ENCODE data around the gene ZSCAN20. TPM values are rescaled to one million over a fixed set of nuclear protein-coding genes. Genes with fewer than 3 reads are reported as not detected.

ZSCAN20 gene
- polyA plus RNA-seq (2012; ENCODE audit: low read depth, missing spikeins), result 0.90 TPM

- DNase-seq (ENCODE audit: insufficient read length, low spot score) (peak; percentile 65), FAIRE-seq (peak; percentile 91)
- TF ChIP-seq PAX5 (IDR thresholded peaks at IDR 0.05; ENCODE audit: insufficient read depth, low read length, severe bottlenecking) (no peak), SPI1 (IDR thresholded peaks at IDR 0.05; ENCODE audit: low read depth, low read length) (peak; percentile 63), POLR2AphosphoS5 (IDR thresholded peaks at IDR 0.05; ENCODE audit: low read depth, low read length) (no peak), POU2F2 (IDR thresholded peaks at IDR 0.05; ENCODE audit: low read depth, low read length) (no peak), TAF1 (IDR thresholded peaks at IDR 0.05; ENCODE audit: low read depth, low read length) (no peak)
These were observed at the start of gene ZSCAN20 for GRCh38 chr1:33472269-33472980. Gene ZSCAN20, plus strand, starts transcription at chr1:33472645. Its CDS starts 6,644 bp downstream, at chr1:33479289.

DNA sequence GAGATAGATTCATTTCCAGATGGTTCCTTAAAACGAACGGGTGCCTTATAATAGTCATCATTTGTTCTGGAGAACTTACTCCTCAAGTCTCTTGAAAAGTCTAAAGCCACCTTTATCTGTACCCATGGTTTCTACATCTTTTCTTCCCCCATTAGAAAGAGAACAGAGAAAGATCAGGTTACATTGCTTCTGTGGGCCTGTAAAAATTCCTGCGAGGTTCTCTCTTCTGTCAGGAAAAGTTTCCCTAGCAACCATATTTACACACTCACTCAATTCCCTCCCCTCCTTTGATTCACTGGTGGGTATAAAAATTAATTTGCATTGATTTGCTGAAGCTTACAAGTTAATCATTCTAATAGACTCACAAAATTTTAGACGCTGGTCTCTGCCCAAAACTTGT, 48.2 kb upstream of the ZSCAN20 start:
- TF ChIP-seq SPI1 (IDR thresholded peaks at IDR 0.05; ENCODE audit: low read depth, low read length), result no peak
- TF ChIP-seq POLR2AphosphoS5 (IDR thresholded peaks at IDR 0.05; ENCODE audit: low read depth, low read length), result no peak
- TF ChIP-seq POU2F2 (IDR thresholded peaks at IDR 0.05; ENCODE audit: low read depth, low read length), result no peak
- TF ChIP-seq POLR2A (IDR thresholded peaks at IDR 0.05; ENCODE audit: low read depth, low read length), result no peak
- TF ChIP-seq TAF1 (IDR thresholded peaks at IDR 0.05; ENCODE audit: low read depth, low read length), result no peak
- TF ChIP-seq PAX5 (IDR thresholded peaks at IDR 0.05; ENCODE audit: insufficient read depth, low read length, severe bottlenecking), result no peak
- no peak for DNase-seq (ENCODE audit: insufficient read length, low spot score)
- FAIRE-seq, result no peak

DNA sequence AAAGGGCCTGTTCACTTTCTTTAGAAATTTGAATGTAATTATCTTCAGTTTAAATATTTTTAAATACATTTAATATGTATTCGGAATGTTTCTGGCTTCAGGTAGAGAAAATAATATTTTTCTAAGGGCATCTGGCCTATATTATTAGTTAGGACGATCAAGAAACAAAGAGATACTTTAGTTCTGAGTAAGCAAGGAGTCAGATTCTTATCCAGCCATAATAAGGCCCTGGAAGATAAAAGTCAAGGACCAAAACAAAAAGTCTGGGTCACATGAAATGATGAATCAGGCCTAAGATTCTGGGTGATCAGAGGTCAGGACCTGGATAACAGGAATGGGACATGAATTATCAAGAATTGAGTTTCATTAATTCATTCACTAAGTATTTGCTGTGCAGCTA, 47.8 kb upstream of the ZSCAN20 start:
- no peak for FAIRE-seq
- no peak for DNase-seq (ENCODE audit: insufficient read length, low spot score)
- TF ChIP-seq POLR2AphosphoS5 (IDR thresholded peaks at IDR 0.05; ENCODE audit: low read depth, low read length) (no peak), TAF1 (IDR thresholded peaks at IDR 0.05; ENCODE audit: low read depth, low read length) (no peak)

DNA sequence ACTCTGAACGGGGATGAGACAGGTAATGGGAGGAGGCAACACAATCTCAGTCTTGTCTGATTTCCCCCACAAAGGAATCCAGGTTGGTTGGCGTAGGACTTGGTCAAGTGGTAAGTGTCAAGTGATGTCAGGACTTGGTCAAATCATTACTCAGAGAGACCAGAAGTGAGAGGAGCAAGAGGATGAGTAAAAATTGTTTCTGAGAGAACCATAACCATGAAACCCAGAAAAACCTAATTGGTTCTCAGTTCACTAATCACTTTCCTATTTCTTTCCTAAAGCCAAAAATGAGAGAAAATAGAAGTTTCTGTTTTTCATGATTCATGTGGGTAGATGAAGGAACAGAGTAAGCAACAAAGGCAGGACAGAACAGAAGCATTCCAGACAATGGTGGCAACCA, 46.5 kb upstream of the ZSCAN20 start:
- TF ChIP-seq PAX5 (IDR thresholded peaks at IDR 0.05; ENCODE audit: insufficient read depth, low read length, severe bottlenecking), result no peak
- TF ChIP-seq POLR2A (IDR thresholded peaks at IDR 0.05; ENCODE audit: low read depth, low read length), result no peak
- no peak for TF ChIP-seq POLR2AphosphoS5 (IDR thresholded peaks at IDR 0.05; ENCODE audit: low read depth, low read length)
- TF ChIP-seq SPI1 (IDR thresholded peaks at IDR 0.05; ENCODE audit: low read depth, low read length), result peak; percentile 28; the same call in 1 of the 2 replicates
- TF ChIP-seq POU2F2 (IDR thresholded peaks at IDR 0.05; ENCODE audit: low read depth, low read length), result no peak
- DNase-seq (ENCODE audit: insufficient read length, low spot score), result peak; percentile 17
- no peak for FAIRE-seq

DNA sequence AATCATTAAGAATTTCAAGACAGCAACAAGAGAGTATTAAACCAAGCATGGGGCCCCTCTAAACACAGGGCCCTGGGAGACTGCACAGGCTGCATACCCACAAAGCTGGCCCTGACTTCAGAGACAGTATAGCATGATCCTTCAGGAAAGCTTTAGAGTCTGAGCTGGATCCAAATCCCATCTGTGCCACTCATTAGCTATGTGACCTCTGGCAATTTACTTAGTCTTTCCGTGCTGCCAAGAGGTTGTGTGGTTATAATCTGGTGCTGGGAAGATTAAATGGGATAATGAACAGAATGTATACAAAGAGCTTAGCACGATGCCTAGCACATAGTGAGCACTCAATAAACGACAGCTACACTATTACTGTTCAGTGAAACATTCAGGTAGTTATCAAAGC, 45.5 kb upstream of the ZSCAN20 start:
- no peak for FAIRE-seq
- no peak for TF ChIP-seq TAF1 (IDR thresholded peaks at IDR 0.05; ENCODE audit: low read depth, low read length)
- no peak for TF ChIP-seq POLR2A (IDR thresholded peaks at IDR 0.05; ENCODE audit: low read depth, low read length)
- TF ChIP-seq POU2F2 (IDR thresholded peaks at IDR 0.05; ENCODE audit: low read depth, low read length), result no peak
- no peak for TF ChIP-seq POLR2AphosphoS5 (IDR thresholded peaks at IDR 0.05; ENCODE audit: low read depth, low read length)
- no peak for TF ChIP-seq SPI1 (IDR thresholded peaks at IDR 0.05; ENCODE audit: low read depth, low read length)
- no peak for TF ChIP-seq PAX5 (IDR thresholded peaks at IDR 0.05; ENCODE audit: insufficient read depth, low read length, severe bottlenecking)
- DNase-seq (ENCODE audit: insufficient read length, low spot score), result no peak

GRCh38 chr1:33428661-33429060, 43.8 kb upstream of the ZSCAN20 start:
- FAIRE-seq (no peak), DNase-seq (ENCODE audit: insufficient read length, low spot score) (no peak)
- no peak for TF ChIP-seq SPI1 (IDR thresholded peaks at IDR 0.05; ENCODE audit: low read depth, low read length)
- TF ChIP-seq POLR2AphosphoS5 (IDR thresholded peaks at IDR 0.05; ENCODE audit: low read depth, low read length), result no peak
- no peak for TF ChIP-seq POU2F2 (IDR thresholded peaks at IDR 0.05; ENCODE audit: low read depth, low read length)
- TF ChIP-seq PAX5 (IDR thresholded peaks at IDR 0.05; ENCODE audit: insufficient read depth, low read length, severe bottlenecking), result no peak
- TF ChIP-seq POLR2A (IDR thresholded peaks at IDR 0.05; ENCODE audit: low read depth, low read length), result no peak
- no peak for TF ChIP-seq TAF1 (IDR thresholded peaks at IDR 0.05; ENCODE audit: low read depth, low read length)

DNA sequence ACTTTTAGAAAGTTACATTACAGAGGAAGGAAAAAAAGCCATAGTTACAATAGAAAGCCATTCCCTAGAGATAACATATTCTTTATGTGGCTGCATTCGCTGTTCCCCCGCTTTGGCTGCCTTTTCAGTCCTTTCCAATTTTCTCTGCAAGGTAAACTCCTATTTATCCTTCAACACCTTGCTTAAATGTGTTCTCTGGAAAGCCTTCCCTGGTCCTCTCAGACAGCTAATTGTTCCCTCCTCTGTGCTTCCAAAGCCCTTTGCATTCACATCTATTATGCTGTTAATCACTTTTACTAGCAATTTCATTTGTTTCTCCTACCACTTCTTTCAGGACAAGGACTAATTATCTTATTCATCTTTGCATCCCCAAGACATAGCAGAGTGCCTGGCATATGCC, 43.1 kb upstream of the ZSCAN20 start:
- FAIRE-seq (no peak), DNase-seq (ENCODE audit: insufficient read length, low spot score) (no peak)
- no peak for TF ChIP-seq TAF1 (IDR thresholded peaks at IDR 0.05; ENCODE audit: low read depth, low read length)
- TF ChIP-seq POU2F2 (IDR thresholded peaks at IDR 0.05; ENCODE audit: low read depth, low read length), result no peak
- no peak for TF ChIP-seq POLR2AphosphoS5 (IDR thresholded peaks at IDR 0.05; ENCODE audit: low read depth, low read length)
- TF ChIP-seq POLR2A (IDR thresholded peaks at IDR 0.05; ENCODE audit: low read depth, low read length), result no peak
- no peak for TF ChIP-seq SPI1 (IDR thresholded peaks at IDR 0.05; ENCODE audit: low read depth, low read length)
- no peak for TF ChIP-seq PAX5 (IDR thresholded peaks at IDR 0.05; ENCODE audit: insufficient read depth, low read length, severe bottlenecking)

DNA sequence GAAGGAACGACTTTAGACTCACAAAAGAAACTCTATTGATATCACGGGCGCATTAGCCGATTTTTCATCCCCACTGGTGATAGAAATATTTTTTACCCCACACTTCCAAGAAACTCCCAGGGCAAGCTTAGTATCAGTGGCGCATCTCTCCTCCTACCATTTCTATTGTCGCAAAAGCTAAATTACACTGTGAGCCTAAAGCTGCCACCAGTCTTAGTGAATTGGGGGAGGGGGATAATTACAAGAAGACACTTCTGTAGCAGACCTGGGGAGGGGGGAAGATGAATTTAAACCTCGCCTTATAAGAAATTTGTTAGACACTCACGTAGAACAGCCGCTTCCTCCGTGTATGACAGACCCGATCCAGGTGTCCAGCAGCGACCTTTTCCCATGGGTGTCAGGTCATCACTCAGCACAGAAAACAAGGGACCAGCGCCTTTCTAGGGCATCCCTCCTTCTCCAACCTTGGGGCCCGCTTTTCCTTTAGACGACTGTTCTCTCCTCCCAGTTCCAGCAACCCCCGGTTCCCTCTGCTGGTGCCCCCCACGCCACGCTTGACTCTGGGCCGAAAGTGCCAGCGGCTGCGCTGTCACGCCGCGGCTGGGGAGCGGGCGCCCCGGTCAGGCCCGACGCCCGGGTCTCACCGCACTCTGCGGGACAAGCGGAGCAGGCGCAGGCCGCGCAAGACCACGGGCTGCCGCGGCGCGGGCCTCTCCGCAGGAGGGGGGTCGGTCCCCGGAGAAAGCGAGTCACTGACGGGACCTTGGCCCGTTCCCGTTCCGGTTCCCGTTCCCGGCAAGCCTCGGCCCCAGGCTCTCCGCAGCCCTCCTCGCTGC, 42.4 kb upstream of the ZSCAN20 start:
- FAIRE-seq (no peak), DNase-seq (ENCODE audit: insufficient read length, low spot score) (peak; percentile 31)

More for the DNA sequence above, 42.4 kb upstream of the ZSCAN20 start:
- TF ChIP-seq POLR2A (IDR thresholded peaks at IDR 0.05; ENCODE audit: low read depth, low read length), result no peak
- TF ChIP-seq POU2F2 (IDR thresholded peaks at IDR 0.05; ENCODE audit: low read depth, low read length), result no peak
- TF ChIP-seq SPI1 (IDR thresholded peaks at IDR 0.05; ENCODE audit: low read depth, low read length), result no peak
- no peak for TF ChIP-seq PAX5 (IDR thresholded peaks at IDR 0.05; ENCODE audit: insufficient read depth, low read length, severe bottlenecking)
- TF ChIP-seq POLR2AphosphoS5 (IDR thresholded peaks at IDR 0.05; ENCODE audit: low read depth, low read length), result no peak
- TF ChIP-seq TAF1 (IDR thresholded peaks at IDR 0.05; ENCODE audit: low read depth, low read length), result no peak
